ENCODE results near the gene PSORS1C2.
"Not testable (repeated sequence)": the region's sequence is repeated elsewhere in the genome, so short reads cannot be mapped to it uniquely, and the experiment has no call there.

Gene PSORS1C2

DNA sequence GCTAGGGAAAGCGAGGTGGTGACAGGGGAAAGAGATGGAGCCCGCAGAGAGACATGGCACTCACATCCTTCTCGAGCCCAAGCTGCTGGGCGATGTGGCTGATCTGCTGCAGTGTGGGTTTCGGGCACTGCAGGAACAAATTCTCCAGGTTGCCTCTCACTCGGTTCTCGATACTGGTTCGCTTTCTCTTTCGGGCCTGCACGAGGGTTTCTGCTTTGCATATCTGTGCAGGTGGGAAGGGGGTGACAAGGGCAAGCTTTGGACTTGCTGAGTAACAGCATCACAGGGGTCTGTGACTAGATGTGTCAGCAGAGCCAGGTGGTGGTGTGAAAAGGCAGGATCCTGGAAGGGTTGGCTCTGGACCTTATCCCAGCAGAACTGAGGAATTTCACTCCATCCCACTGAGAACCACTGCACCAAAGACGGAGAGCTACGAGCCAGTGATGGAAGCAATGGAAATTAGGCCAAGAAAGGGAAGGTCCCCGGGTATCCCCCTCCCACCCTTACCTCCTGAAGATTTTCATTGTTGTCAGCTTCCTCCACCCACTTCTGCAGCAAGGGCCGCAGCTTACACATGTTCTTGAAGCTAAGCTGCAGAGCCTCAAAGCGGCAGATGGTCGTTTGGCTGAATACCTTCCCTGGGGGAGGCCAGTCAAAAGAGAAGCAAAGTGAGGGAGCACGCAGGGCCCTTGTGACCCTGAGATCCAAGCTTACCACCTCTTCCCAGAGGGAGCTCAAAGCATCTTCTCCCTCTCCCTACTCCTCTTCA, 26.4 kb upstream of the PSORS1C2 start:
- DNase-seq, result not testable (repeated sequence)

DNA sequence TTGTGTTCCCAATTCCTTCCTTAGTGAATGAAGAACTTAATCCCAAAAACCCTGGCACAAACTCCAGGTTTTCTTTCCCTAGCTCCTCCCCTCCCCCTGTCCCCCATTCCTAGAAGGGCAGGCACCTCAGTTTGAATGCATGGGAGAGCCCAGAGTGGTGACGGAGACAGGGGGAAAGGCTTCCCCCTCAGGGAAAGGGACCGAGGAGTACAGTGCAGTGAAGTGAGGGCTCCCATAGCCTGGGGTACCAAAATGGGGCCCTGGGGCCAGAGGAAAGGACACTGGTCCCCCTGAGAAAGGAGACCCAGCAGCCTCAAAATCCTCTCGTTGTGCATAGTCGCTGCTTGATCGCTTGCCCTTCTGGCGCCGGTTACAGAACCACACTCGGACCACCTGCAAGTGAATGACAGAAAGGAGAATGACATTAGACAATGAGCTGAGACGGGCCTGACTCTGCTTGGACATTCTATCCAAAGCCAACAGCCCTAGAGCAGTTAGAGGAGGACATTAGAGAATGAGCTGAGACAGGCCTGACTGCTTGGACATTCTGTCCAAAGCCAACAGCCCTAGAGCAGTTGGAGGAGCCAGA, 25.7 kb upstream of the PSORS1C2 start:
- DNase-seq, result not testable (repeated sequence)

DNA sequence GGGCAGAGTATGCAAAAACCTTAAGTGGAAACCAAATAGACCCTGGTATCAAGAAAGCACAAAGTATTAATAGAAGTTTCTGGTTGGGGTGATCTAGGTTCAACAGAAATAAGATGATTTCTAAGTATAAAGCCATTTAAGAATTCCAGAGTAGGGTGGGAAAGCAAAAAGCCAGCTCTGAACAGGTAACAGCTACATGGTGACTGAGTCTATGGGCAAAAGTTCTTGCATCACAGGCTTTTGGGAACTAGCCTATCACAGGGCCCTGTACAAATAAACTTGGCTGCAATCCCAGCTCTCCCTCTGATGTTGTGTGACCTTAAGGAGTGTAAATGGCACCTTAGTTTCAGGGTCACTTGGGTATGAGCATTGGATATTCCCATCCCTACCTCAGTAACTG, 25.1 kb upstream of the PSORS1C2 start:
- no peak for DNase-seq

DNA sequence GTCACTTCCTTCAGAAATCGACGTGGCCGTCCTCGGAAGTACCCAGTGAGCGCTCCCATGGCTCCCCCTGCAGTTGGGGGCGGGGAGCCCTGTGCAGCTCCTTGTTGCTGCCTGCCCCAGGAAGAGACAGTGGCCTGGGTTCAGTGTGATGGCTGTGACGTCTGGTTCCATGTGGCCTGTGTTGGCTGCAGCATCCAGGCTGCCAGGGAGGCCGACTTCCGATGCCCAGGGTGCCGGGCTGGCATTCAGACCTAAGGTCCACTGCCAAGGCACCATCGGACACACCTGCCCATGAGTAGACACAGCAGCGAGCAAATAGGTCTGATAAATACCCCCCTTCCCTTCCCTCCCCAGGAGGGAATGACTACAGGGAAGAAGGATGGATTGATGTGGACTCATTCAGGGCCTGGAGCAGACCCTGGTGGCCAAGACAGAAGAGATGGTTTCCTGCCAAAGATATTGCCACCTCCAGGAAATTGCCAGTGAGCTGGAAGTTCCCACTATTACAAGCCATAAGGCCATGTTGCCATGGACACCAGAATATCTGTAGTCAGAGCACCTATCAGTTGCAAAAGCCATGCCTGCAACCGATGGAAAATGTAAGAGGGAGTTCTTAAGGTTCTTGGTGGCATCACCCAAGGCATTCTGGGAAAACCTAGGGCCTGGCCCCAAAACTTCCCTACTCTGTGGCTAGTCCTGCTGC, 23.7 kb upstream of the PSORS1C2 start:
- peak; percentile 6 to 34 for DNase-seq

- DNase-seq, result no peak
These were observed 22.6 kb upstream of the PSORS1C2 start for GRCh38 chr6:31161216-31162126.

DNA sequence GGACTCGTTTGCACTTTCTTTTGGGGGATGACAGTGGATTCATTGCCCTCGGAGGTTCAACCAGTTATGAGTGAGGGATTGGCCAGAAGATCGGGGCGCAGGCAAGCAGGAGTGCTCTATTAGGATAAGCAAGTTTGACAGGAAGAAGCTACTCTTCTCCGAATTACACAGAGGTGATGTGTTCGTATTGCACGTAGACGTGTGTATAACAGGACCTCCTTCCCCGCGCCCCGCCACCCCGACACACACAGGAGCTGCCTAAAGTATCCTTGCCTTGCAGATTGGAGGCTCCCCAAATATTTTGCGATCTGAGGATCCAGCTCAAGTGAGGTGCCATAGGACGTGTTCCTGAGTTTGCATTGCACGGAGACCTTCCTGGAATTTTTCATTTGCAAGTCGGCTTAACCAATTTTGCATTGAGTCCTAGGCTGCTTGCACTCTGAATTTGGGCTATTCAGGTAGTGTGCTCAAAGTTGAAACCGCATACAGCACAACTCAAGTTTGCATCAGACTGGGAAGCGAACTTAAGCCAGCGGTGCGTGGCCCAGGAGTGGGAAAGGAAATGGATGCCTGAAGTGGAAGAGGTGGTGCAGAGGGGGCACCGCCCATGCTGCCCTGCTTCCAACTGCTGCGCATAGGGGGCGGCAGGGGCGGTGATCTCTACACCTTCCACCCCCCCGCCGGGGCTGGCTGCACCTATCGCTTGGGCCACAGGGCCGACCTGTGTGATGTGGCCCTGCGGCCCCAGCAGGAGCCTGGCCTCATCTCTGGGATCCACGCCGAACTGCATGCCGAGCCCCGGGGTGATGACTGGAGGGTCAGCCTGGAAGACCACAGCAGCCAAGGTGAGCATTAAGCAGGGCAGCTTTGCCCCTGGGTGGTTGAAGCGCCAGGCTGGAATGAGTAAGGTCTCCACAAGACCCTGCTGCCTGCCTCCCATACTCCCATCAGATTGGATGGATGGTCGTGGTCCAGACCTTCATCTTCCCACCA, 20.3 kb upstream of the PSORS1C2 start:
- no peak for DNase-seq

GRCh38 chr6:31158140-31158862, 19.4 kb upstream of the PSORS1C2 start, which contains the start of gene TCF19:
Gene TCF19, plus strand, starts transcription at chr6:31158589. Its CDS starts 881 bp downstream, at chr6:31159470.
- DNase-seq, result peak; percentile 99 to 100

DNA sequence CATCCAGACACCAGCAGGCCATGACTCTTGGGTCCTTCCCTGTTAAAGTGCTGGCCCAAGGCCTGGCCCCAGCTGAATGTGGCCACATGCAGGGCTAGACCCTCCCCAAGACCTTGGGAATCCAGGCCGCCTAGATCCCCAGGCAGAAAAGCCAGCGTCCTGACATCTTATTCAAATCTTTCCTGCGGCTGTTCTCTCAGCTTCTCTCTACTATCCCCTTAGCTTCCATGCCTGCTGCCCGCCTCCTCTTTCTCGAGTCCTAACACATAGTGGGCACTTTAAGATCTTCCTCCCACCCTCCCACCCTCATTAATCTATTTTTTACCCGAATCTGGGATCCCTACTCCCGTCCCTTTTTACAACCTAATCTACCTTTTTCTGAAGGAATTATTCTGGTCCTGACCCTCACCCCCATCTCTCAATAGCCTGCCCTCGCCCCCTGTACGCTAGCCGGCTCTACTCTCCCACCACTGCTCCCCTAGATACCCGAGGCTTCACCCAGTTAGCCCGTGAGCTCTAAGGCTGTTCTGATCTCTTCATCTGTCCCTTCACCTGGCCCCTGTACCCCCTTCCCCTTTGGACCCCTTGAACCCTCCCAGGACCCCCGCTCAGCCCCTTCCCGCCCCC, 18.8 kb upstream of the PSORS1C2 start, which contains the start of gene CCHCR1:
Gene CCHCR1 (minus strand): TSS at position 290 of the 627 bp plus-strand sequence. CDS start 202 bp downstream, at position 88.
- DNase-seq, result no peak

DNA sequence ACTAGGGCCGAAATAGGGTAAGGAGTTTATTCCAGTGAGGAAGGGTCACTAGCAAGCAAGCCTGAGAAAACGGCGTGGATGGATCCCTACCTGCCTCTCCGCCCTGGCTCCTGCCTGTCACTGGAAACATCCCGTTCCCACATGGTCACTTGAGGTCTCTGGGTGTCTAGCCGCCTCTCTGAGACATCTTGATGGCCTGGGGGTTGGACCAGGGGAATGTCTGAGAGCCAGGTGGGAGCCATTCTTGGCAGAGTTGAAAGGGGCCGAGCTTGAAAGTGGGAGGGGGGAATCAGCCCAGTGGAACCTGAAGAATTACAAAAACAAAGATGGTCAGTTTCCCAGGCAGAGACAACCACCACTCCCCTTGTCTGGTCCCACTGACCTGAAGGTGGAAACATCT, 17.8 kb upstream of the PSORS1C2 start:
- DNase-seq, result no peak

DNA sequence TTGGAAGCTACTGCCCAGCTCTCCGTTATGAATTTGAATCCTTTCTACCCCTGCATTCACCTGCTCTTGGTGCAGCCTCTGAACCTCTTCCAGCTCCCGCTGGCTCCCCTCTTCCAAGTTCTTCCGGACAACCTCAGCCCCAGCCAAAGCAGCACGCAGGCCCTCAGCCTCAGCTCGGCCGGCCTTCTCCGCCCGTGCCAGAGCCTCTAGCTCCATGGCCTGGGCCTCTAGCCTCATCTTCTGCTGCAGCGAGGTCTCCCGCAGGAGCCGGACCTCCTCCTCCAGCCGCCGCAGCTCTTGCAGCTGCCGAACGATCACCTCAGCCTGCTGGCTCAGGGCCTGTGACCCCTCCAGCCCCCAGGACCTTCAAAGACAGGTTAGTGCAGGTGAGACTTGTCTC, 15.6 kb upstream of the PSORS1C2 start:
- DNase-seq, result no peak

DNA sequence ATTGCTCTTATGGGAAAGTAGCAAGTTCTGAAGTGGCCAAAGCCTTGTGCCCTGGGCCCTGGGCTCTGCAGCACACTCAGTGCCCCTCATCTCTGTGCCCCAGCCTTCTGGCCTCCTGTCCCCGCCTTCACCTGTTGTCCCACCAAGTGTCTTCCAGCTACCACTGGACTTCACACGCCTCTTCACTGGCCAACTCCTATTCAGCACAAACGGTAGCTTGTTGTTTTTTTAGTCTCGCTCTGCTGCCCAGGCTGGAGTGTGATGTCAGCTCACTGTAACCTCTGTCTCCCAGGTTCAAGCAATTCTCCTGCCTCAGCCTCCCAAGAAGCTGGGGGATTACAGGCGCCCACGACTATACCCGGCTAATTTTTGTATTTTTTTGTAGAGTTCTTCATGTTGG, 13.9 kb upstream of the PSORS1C2 start:
- DNase-seq, result no peak

- DNase-seq, result no peak
These were observed 11.1 kb upstream of the PSORS1C2 start for GRCh38 chr6:31149827-31150447.

- DNase-seq, result no peak
These were observed 6.5 kb upstream of the PSORS1C2 start for GRCh38 chr6:31145386-31145785.

- no peak for DNase-seq
These were observed 6.1 kb upstream of the PSORS1C2 start for GRCh38 chr6:31144970-31145340.

GRCh38 chr6:31144296-31144969, 5.6 kb upstream of the PSORS1C2 start:
- DNase-seq, result no peak

DNA sequence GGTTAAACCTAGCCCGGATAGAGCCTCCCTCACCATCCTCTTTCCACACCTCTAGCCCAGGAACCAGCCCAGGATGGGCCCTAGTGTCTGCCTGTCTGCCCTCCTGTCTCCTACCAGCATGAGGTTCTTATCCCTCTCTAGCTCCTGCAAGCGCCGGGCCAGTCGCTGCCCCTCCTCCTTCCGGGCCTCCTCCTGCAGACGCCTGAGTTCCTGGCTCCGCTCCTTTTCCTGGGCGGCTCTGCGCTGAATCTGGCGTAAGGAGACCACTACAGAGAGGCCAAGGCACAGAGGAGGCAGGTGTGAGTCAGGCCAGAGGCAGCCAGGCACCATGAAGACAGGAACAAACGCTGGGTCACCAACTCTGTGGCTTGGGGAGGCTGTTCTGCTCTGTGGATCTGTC, 4.3 kb upstream of the PSORS1C2 start:
- no peak for DNase-seq

GRCh38 chr6:31142361-31142761, 3.5 kb upstream of the PSORS1C2 start:
- peak in 1 of 2 donors; percentile 29 for DNase-seq

GRCh38 chr6:31140643-31141042, 1.8 kb upstream of the PSORS1C2 start:
- DNase-seq, result no peak

- DNase-seq, result no peak
These were observed 733 bp upstream of the PSORS1C2 start for GRCh38 chr6:31139599-31139998.

All from inflammatory macrophage treated with lipopolysaccharide for 1 hour (primary cell).